Measurements from ENCODE around the gene CACNA1C.

Gene CACNA1C

DNA sequence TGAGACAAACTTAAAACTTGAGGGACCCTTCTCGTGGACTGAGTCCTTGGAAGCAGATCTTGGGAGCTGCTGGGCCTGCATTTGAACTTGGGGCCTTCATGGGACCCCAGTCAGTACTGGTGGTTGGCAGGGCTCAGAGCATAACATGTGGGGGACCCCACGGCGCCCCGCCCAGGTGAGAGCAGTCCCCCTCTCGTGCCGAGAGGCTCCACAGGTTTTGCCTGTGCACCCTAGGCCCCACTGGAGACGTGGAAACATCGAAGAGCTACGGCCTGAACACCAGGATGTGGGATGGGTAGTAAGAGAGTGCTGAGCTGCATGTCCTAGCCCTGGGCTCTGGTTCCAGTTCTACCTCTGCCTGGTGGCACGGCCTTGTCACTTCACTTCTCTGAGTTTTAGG is 84.1 kb downstream of the CACNA1C start:
- no peak for FAIRE-seq
- DNase-seq (ENCODE audit: insufficient read length, low spot score) = no peak

DNA sequence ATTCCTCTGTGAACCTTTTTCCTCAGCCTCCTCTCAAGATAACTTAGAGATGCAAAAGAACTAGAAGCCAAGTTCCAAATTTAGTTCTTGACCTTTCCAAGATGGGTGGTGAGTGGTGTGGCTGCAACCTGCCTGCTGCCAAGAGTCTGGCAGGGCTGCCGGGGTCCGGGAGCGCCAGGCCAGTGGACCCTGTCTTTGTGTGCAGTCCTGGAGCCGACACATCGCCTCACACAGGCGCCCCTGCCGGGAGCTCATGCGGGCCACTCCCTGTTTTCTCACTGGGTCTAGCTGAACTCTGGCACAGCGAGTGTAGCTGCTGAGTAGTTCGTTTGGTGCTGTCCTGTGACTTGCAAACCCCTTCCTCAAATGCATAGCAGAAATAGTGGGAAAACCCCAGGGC is 84.9 kb downstream of the CACNA1C start:
- FAIRE-seq (no peak), DNase-seq (ENCODE audit: insufficient read length, low spot score) (no peak)

DNA sequence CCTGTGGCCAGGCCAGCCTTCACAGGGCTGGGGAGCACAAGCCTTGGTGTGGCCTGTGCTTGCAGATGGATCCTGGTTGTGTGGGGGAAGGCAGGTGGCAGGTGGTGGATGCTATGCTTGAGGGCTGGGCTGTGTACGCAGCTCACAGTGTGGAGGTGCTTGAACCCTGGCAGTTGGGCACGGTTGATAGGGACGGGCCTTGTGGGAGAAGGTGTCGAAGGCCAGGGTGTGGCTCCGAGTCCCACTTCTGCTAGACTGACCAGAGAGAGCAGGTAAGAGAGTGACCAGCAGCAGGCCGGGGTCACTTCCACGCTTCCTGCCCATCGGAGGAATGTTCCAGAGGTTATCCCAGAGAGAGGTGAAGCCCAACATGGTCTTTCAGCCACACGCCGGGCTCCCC is 85.5 kb downstream of the CACNA1C start:
- no peak for FAIRE-seq
- no peak for DNase-seq (ENCODE audit: insufficient read length, low spot score)

DNA sequence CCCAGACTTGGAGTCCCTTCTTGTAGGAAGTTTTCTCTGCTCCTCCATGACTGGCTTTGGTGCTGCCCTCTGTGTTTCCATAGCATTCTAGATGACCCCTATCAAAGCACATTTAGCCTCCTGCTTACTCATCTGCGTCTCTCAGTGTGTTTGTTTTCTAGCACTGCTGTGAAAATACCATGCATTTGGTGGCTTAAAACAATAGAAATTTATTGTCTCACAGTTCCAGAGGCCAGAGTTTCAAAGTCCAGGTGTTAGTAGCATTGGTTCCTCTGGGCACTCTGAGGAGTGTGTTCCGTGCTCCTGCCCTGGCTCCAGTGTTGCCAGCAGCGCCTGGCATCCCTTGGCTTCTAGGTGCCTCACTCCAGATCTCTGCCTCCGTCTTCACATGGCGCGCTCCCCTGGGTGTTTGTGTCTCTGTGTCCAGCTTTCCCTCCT is 86.1 kb downstream of the CACNA1C start:
- FAIRE-seq (no peak), DNase-seq (ENCODE audit: insufficient read length, low spot score) (no peak)

DNA sequence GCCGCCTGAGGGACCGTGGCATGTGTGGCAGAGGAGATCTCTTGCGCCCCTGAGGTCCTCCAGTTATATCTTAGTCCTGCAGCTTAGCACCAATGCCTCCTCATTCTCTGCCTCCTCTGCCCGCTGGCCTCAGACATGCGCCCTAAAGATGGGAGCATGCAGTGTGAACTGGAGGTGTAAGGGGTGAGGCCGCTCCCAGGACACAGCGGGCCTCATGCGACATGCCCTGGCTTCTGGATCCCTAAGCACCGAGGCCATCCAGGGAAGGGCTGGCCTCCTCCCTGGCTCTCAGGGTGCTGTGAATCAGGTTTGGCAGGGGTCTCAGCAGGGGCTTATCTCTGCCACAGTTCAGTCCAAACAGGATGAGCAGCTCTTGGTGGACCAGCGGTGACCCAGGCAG is 86.9 kb downstream of the CACNA1C start:
- no peak for FAIRE-seq
- no peak for DNase-seq (ENCODE audit: insufficient read length, low spot score)

DNA sequence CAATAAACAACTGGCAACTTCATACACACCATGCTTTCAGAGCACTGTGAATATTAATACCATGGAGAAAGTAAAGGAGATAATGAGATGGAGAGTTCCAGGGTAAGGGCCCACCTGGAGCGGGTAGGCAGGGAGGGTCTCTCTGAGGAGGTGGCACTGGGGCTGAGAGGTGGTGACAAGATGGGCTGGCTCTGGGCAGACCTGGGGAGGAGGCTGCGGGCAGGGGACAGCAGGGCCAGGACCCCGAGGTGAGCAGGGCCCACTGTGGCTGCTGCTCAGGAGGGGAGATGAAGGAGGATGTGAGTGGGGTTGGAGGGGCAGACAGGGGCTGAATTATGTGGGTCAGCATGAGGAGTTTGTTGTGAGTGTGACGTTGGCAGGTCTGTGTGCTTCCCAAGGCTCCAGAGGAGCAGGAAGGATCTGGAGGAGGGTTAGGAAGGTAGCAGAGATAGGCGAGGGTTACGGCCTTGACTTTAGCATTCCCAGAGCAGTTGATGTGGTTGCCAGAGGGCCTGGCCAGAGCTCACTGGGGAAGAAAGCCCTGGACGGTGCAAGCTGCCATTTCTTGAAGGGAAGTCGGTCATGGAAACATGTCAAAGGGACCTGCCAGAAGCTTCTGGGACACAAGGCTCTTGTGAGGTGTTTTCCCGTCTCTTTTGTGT is 88.2 kb downstream of the CACNA1C start:
- no peak for FAIRE-seq
- DNase-seq (ENCODE audit: insufficient read length, low spot score) = no peak

DNA sequence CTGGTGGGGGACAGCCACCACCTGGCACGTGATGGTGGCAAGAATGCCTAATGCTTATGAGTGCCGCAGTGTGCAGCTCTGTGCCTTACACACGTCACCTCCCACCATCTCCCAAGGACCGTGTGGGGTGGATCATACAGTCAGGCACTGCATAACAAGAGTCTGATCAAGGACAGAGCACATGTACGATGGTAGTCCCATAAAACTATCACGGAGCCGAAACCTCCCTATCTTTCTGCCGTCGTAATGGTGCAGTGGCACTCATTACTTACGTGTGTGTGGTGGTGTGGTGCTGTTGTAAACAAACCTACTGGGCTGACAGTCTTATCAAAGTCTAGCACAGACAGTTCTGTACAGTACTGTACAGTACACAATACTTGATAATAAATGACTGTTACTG is 89.3 kb downstream of the CACNA1C start:
- no peak for DNase-seq (ENCODE audit: insufficient read length, low spot score)
- FAIRE-seq = no peak

DNA sequence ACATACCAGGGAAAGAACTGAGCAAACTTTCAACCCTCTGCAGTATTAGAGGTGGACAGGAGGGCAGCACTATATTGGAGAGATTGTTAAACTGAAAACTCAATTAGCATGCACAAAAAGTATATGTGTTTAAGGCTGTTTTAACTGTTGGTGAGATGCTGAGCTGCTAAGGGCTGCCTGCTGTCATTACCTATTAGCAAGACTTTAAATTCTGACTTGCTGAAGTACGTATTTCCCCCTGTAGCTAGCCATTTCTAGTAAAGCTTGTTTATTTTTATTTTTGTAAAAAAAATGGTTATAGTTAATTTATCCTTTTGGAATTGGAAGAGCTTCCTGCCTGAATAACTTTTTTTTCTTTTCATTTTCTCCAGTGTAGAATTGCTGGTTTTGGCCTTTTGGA is 92.2 kb downstream of the CACNA1C start:
- FAIRE-seq (no peak), DNase-seq (ENCODE audit: insufficient read length, low spot score) (no peak)

DNA sequence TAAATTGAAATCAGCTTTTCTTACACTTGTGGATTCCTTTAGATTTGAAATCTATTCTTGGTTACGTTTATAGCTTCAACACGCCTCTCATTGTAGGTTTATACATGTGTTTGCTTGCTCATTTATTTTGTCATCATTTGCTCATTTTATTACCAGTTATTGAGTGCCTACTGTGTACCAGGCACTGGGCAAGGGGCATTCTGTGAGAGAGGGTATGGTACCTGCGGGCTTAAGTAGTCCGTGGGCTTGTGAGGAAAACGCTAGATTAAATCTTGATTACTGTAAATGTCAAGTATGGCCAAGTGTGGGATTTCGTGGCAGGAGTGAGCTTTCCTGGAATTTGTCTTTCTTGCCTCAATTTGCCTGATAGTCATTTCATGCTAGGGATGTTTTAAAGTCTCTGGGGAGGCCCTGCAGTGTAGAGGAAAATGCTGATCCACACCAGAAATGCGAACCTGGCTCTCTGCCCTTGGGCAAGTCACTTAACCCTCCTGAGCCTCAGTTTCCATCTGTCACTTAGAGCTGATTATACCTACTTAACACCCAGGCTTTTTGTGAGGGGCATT is 92.7 kb downstream of the CACNA1C start:
- no peak for DNase-seq (ENCODE audit: insufficient read length, low spot score)
- FAIRE-seq = no peak

DNA sequence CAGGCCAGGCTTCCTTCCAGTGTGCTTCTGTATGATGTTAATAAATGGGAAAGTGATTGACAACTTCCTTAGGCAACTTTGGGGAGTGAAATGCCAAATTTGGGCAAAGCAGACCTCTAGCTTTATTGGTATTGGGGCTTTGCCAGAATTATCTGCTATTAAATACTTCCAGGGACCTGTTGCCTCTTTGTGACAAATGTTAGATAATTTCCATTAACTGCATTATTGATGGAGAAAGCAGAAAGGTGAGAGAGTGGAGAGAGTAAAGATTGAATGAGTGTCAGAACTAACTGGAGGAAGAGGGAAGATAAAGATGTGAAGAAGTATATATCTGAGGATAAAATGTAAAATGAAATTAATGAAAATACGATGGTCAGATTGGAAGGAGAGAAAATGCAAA is 94.5 kb downstream of the CACNA1C start:
- FAIRE-seq (no peak), DNase-seq (ENCODE audit: insufficient read length, low spot score) (no peak)

DNA sequence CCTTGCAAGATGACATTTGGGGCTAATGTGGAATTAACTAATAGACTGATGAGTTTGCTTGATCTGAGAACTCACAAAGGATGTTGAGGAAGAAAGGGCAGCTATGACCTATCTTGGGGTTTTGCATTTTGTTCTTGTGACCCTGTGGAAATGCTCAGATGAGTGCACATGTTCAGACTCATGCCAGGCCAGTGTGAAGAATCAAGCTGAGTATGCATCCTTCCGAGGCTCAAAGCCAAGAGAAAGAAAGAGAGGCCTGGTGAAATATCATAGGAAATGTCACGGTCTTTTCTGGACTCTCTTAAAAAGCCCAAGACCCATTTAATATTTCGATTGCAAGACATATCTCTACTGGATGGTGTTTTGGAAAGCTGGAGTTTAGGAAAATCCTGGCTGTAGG is 96.3 kb downstream of the CACNA1C start:
- FAIRE-seq (no peak), DNase-seq (ENCODE audit: insufficient read length, low spot score) (no peak)

DNA sequence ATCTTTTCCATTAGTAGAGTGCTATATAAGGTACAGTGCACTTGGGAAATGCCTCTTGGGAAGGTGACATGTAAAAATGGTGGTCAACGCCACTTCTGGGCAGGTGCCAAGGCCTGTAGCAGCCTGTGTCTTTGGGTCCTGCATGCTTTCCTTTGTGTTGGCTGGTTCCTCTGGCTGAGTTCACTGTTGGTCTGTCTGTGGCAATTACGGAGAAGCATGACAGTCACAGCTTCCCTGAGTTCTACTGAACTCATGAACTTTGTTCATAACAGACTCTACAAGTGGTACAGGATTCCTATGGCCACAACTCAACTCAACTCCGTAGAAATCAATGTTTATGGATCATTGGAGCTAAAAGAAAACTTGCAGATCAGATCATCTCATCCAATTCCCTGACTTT is 98.0 kb downstream of the CACNA1C start:
- FAIRE-seq (no peak), DNase-seq (ENCODE audit: insufficient read length, low spot score) (no peak)

DNA sequence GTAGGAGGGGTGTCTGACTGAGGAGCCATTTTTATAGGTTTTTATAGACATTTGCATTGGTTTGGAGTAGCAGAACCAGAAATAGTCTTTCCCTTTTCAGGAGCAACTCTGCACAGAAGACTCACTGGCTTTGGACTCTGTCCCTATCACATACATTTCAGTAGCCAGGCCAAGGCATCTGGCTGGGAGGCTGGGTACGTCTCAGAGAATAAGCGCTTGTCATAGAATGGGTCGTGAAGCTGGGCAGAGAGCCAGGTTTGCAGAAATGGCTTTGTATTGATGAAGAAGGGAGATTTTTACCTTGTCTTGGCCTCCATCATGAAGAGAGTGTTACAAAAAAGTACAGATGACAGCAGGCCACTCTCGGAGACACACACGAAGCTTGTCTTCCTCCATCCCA is 98.6 kb downstream of the CACNA1C start:
- DNase-seq (ENCODE audit: insufficient read length, low spot score) = no peak

DNA sequence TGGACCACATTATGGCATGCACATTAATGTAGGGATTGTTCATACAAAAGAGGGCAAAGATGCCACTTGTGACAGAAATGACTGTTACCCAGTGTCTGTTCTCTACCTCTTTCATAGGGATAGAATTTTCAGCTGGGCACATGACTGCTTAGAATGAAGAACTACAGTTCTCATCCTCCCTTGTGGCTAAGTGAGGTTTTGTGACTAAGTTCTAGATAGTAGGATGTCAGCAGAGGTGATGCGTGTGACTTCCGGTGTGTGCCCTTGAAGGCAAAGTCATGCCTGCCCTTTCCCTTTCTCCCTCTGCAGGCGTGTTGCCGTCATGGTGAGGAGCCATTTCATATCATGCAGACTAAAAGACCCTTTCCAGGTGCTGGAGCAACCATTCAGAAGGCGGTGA is 99.3 kb downstream of the CACNA1C start:
- no peak for FAIRE-seq
- no peak for DNase-seq (ENCODE audit: insufficient read length, low spot score)

More for the DNA sequence above, 98.6 kb downstream of the CACNA1C start:
- FAIRE-seq = no peak

DNA sequence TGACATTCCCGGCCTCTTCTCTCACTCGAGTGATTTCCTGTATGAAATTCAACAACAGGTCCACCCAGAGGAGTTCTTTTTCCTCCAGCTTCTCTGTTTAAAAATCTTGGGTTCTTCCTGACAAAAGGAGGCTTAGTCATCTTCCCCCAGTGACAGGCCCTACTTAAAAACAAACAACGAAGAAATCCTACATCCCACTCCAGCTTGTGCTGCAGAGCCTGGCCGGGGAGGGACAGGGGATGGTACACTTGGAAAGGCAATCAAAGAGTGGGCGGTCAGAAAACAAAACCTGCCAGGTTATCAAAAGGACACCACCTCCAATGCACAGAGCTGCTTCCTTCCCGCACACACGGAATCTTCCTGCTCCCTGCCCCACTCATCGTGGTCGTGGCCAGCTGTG is 101.3 kb downstream of the CACNA1C start:
- no peak for DNase-seq (ENCODE audit: insufficient read length, low spot score)
- no peak for FAIRE-seq

DNA sequence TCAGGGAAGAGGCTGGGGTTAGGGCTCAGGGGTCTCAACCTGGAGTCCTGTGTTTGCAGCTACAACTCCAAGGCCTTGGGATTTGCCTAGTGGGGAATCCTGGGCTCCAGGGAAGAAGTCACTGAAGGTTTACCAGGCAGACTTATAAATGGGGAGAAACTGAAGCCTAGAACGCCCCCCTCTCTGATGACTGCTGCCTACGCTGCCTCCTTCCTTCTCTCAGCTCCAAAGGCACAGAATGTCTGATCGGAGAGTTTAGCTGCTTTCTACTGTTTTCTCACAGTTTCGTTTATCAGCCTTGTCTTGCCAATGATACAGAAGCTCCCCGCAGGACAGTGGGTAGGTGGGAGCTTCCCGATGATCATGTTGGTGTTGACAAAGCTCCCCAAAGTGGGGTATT is 101.7 kb downstream of the CACNA1C start:
- DNase-seq (ENCODE audit: insufficient read length, low spot score) (no peak), FAIRE-seq (no peak)

DNA sequence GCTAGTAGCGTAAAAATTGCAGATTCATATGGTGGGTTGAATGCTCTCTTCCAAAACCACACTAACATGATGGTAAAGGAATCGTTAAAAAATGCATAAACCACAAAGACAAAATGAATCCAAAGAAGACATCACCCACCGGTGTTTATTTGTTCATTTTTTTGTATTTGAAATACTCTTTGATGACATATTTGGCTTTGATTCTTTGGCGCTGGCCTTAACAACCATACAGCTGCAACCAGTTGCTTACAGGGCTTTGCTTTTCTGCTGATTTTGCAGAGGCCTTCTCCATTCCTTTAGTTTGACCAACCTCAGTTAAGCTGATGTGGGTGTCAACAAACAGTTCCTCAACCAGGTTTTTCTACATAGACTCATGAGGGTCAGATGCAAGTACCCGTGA is 103.5 kb downstream of the CACNA1C start:
- FAIRE-seq (no peak), DNase-seq (ENCODE audit: insufficient read length, low spot score) (no peak)

DNA sequence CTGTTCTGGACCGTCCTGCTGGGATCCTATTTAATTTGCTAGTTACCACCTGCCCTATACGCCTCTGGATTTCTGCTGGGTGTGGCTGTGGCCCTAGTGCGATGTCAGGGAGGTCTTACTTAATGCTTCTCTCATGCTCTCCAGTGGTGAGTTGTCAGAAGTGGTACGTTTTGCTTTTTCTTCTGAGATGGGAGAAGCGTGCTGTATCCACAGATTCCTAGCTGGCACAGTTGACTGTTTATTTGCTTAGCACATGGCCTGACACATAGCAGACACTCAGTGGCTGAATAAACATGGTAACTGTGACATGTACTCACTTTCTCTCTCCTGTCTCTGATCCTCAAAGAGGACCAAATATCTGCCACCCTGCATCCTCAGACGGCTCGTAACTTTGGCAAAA is 107.3 kb downstream of the CACNA1C start:
- no peak for FAIRE-seq

DNA sequence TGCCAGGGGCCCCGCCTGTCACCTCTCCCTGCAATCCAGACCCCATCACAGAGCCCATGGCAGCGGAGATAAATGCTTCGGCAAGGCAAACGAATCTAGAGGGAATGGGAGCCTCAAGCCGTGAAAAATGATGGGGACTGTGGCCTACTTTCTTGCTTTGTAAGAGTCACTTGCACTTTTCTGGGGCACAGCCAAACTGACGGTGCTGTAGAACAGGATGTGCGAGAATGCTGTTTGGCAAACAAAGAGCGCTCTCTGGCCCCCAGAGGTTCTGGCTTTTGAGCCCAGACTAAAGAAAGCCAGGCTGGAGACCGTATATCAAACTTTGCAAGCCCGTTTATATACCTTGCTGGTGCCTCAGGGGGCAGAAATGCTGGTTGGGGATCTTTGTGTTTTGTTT is 108.7 kb downstream of the CACNA1C start:
- no peak for FAIRE-seq
- no peak for DNase-seq (ENCODE audit: insufficient read length, low spot score)

More for the DNA sequence above, 107.3 kb downstream of the CACNA1C start:
- DNase-seq (ENCODE audit: insufficient read length, low spot score) = no peak

DNA sequence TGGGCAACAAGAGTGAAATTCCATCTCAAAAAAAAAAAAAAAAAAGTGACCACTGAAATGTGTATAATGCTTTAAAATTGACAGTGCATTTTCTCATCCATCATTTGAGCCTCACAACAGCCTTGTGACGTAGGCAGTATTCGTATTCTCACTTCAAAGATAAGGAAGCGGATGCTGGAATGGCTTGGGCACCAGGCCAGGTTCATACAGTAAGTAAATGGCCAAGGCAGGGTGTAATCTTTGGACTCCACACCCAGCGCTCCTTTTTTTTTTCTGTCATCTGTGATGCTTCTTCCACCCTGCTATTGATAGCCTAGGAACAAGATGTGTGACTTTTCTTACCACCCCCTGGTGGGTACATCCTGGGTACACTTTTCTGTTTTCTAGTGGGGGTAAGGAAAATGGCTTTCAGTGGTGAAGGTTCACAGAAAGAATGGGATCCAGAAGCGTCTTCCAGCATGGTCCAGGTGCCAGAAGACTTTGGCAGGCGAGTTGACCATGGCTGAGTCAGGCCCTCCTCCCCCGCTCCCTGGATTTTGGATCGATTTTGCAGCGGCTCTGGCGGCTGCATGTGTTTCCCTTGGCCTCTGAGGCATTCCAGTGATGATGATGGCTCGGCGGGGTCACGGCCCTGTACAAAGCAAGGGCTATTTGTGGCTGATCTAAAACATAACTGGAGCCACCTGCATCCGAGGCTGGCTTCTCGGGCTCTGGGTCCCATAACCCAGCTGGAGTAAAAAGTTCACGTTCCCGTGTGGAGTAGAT is 110.6 kb downstream of the CACNA1C start:
- DNase-seq (ENCODE audit: insufficient read length, low spot score) (no peak), FAIRE-seq (no peak)

DNA sequence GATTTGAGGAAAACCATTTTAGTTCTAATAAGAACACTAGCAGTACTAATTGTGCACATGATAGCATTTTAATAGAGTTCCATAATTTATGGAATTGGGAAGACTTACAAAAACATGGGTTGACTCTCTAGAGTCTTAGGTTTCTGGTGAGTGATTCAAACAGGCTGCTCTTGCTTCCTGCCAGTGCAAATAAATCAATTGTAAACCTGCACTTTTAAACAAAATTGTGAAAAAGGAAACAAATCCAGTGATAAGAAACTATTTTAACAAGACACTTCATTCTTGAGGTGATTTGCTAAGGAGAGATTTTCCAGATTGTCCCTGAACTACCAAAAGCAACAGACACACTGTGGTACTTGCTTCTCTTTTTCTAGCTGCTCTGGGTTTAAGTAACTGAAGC is 112.2 kb downstream of the CACNA1C start:
- FAIRE-seq = no peak

DNA sequence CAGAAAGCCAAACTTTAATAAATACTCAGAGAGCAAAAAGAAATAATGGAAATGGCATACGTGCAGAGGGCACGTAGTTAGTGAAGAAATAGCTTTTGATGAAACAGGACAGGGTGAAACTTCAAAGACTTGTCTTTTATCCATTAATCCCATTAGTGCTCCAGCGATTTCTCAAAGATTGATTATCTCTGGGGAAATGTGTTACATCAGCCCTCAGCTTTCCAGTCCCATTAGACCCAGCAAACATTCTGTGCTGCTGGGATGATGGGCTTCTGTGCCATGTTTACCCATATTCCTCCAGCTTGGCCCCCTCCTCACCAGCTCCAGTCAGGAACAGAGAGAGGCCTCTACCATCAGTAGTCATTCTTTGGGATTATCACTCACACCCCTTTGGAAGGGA is 113.1 kb downstream of the CACNA1C start:
- no peak for FAIRE-seq
- DNase-seq (ENCODE audit: insufficient read length, low spot score) = no peak

More for the DNA sequence above, 112.2 kb downstream of the CACNA1C start:
- DNase-seq (ENCODE audit: insufficient read length, low spot score) = no peak
